Dendritic cell treated with granulocyte-macrophage colony-stimulating factor and Interleukin-4, amounts not matched to agents 40 ng/mL and 50 ng/mL, for 4 days (primary cell): ENCODE data around the gene DHRS3.

Source experiments
- H3K27ac Mint-ChIP-seq: one replicate; pipeline ENCODE4 v1.8.0; 2022; ENCODE audit warnings: mild to moderate bottlenecking, mixed read lengths
- H3K27me3 Mint-ChIP-seq: one replicate; pipeline ENCODE4 v1.8.0; 2022; ENCODE audit warnings: mild to moderate bottlenecking, mixed read lengths
- H3K36me3 Mint-ChIP-seq: one replicate; pipeline ENCODE4 v1.8.0; 2022; ENCODE audit warnings: low read depth, mixed read lengths
- H3K4me1 Mint-ChIP-seq: one replicate; pipeline ENCODE4 v1.8.0; 2022; ENCODE audit warnings: low read depth, mixed read lengths
- H3K4me3 Mint-ChIP-seq: one replicate; pipeline ENCODE4 v1.8.0; 2022; ENCODE audit warnings: mild to moderate bottlenecking, moderate library complexity, mixed read lengths
- H3K9me3 Mint-ChIP-seq: one replicate; pipeline ENCODE4 v1.8.0; 2022; ENCODE audit warnings: mixed read lengths
- intact Hi-C: fragments of 100-400 bp; cut with micrococcal nuclease; formaldehyde crosslinking; loops from one replicate; pipeline ENCODE4 v1.15.0; 2022

The DHRS3 gene

GRCh38 chr1:12629985-12630760 is 12.2 kb upstream of the DHRS3 start:
- Mint-ChIP-seq H3K9me3 (no peaks in the 10 kb centered on the region), H3K36me3 (no peaks in the 10 kb centered on the region), H3K4me1 (peaks cover 43% of the 10 kb centered on the region), H3K4me3 (no peak overlapping the region), H3K27me3 (peaks cover 5% of the 10 kb centered on the region), H3K27ac (no peak overlapping the region)
- intact Hi-C loops, result no loop called here

GRCh38 chr1:12629511-12629956 is 11.5 kb upstream of the DHRS3 start:
- Mint-ChIP-seq H3K36me3 (no peaks in the 10 kb centered on the region), H3K27ac (no peak overlapping the region), H3K4me1 (peaks cover 43% of the 10 kb centered on the region), H3K27me3 (peaks cover 5% of the 10 kb centered on the region), H3K9me3 (no peaks in the 10 kb centered on the region), H3K4me3 (no peak overlapping the region)
- intact Hi-C loops, result no loop called here

GRCh38 chr1:12627296-12627695 is 9.3 kb upstream of the DHRS3 start:
- Mint-ChIP-seq H3K9me3 (no peaks in the 10 kb centered on the region), H3K4me3 (no peak overlapping the region), H3K27me3 (peaks cover 5% of the 10 kb centered on the region), H3K27ac (no peak overlapping the region), H3K36me3 (no peaks in the 10 kb centered on the region), H3K4me1 (peaks cover 29% of the 10 kb centered on the region)
- intact Hi-C loops, result no loop called here

GRCh38 chr1:12626888-12627287 is 8.9 kb upstream of the DHRS3 start:
- Mint-ChIP-seq H3K36me3 (no peaks in the 10 kb centered on the region), H3K9me3 (no peaks in the 10 kb centered on the region), H3K27ac (no peak overlapping the region), H3K4me3 (no peak overlapping the region), H3K27me3 (peaks cover 8% of the 10 kb centered on the region), H3K4me1 (peaks cover 25% of the 10 kb centered on the region)
- intact Hi-C loops, result no loop called here

- H3K27ac Mint-ChIP-seq, result no peak overlapping the region
- H3K9me3 Mint-ChIP-seq, result no peaks in the 10 kb centered on the region
- H3K36me3 Mint-ChIP-seq, result no peaks in the 10 kb centered on the region
- peaks cover 10% of the 10 kb centered on the region for H3K4me1 Mint-ChIP-seq
- intact Hi-C loops, result no loop called here
- H3K4me3 Mint-ChIP-seq, result no peak overlapping the region
- peaks cover 19% of the 10 kb centered on the region for H3K27me3 Mint-ChIP-seq
These were observed 7.3 kb upstream of the DHRS3 start for GRCh38 chr1:12625276-12625675.

- Mint-ChIP-seq H3K27me3 (peaks cover 40% of the 10 kb centered on the region), H3K36me3 (no peaks in the 10 kb centered on the region), H3K4me1 (peaks cover 27% of the 10 kb centered on the region), H3K27ac (no peak overlapping the region), H3K9me3 (no peaks in the 10 kb centered on the region), H3K4me3 (no peak overlapping the region)
- intact Hi-C loops, result loop anchor here (5.0 kb wide), 1 partner anchor 70 kb away; no protein-coding TSS in a partner anchor
These were observed 4.5 kb upstream of the DHRS3 start for GRCh38 chr1:12622506-12622905.

- Mint-ChIP-seq H3K4me1 (peaks cover 34% of the 10 kb centered on the region), H3K27me3 (peaks cover 40% of the 10 kb centered on the region), H3K36me3 (no peaks in the 10 kb centered on the region), H3K9me3 (no peaks in the 10 kb centered on the region), H3K27ac (no peak overlapping the region), H3K4me3 (no peak overlapping the region)
- intact Hi-C loops, result loop anchor here (5.0 kb wide), 1 partner anchor 69 kb away; no protein-coding TSS in a partner anchor
These were observed 3.6 kb upstream of the DHRS3 start for GRCh38 chr1:12621346-12622335.

- Mint-ChIP-seq H3K4me1 (peaks cover 41% of the 10 kb centered on the region), H3K27me3 (peaks cover 42% of the 10 kb centered on the region), H3K9me3 (no peaks in the 10 kb centered on the region), H3K27ac (no peak overlapping the region), H3K36me3 (no peaks in the 10 kb centered on the region), H3K4me3 (no peak overlapping the region)
- intact Hi-C loops, result loop anchor here (5.0 kb wide), 1 partner anchor 69 kb away; no protein-coding TSS in a partner anchor
These were observed 2.9 kb upstream of the DHRS3 start for GRCh38 chr1:12620931-12621330.

- Mint-ChIP-seq H3K4me1 (peaks cover 45% of the 10 kb centered on the region), H3K27me3 (peaks cover 42% of the 10 kb centered on the region), H3K9me3 (no peaks in the 10 kb centered on the region), H3K4me3 (no peak overlapping the region), H3K36me3 (no peaks in the 10 kb centered on the region), H3K27ac (no peak overlapping the region)
- intact Hi-C loops, result loop anchor here (5.0 kb wide), 1 partner anchor 68 kb away; no protein-coding TSS in a partner anchor
These were observed 2.5 kb upstream of the DHRS3 start for GRCh38 chr1:12620488-12620865.

- Mint-ChIP-seq H3K4me1 (peaks cover 51% of the 10 kb centered on the region), H3K9me3 (no peaks in the 10 kb centered on the region), H3K4me3 (peak overlapping the region; percentile 20), H3K27ac (no peak overlapping the region), H3K36me3 (peaks cover 1% of the 10 kb centered on the region), H3K27me3 (peaks cover 42% of the 10 kb centered on the region)
- intact Hi-C loops, result loop anchor here (5.0 to 10.0 kb wide), 3 partner anchors 68 to 275 kb away; no protein-coding TSS in a partner anchor
These were observed 1.9 kb upstream of the DHRS3 start for GRCh38 chr1:12619792-12620487.

GRCh38 chr1:12618965-12619791 is 1.2 kb upstream of the DHRS3 start:
- peak overlapping the region; percentile 82 for H3K4me3 Mint-ChIP-seq
- H3K27me3 Mint-ChIP-seq, result peaks cover 41% of the 10 kb centered on the region
- intact Hi-C loops, result loop anchor here (10.0 kb wide), 2 partner anchors 214 to 274 kb away; no protein-coding TSS in a partner anchor
- peak overlapping the region; percentile 95 for H3K27ac Mint-ChIP-seq
- H3K36me3 Mint-ChIP-seq, result peaks cover 4% of the 10 kb centered on the region
- no peaks in the 10 kb centered on the region for H3K9me3 Mint-ChIP-seq
- peaks cover 58% of the 10 kb centered on the region for H3K4me1 Mint-ChIP-seq

GRCh38 chr1:12618661-12618964 is 603 bp upstream of the DHRS3 start:
- Mint-ChIP-seq H3K4me1 (peaks cover 64% of the 10 kb centered on the region), H3K27me3 (peaks cover 40% of the 10 kb centered on the region), H3K36me3 (peaks cover 4% of the 10 kb centered on the region), H3K9me3 (no peaks in the 10 kb centered on the region), H3K27ac (peak overlapping the region; percentile 95), H3K4me3 (peak overlapping the region; percentile 82)
- intact Hi-C loops, result loop anchor here (10.0 kb wide), 2 partner anchors 214 to 274 kb away; no protein-coding TSS in a partner anchor

GRCh38 chr1:12617511-12617900 is 504 bp downstream of the DHRS3 start:
- Mint-ChIP-seq H3K27ac (peak overlapping the region; percentile 95), H3K27me3 (peaks cover 46% of the 10 kb centered on the region), H3K4me3 (peak overlapping the region; percentile 82), H3K9me3 (no peaks in the 10 kb centered on the region), H3K36me3 (peaks cover 5% of the 10 kb centered on the region), H3K4me1 (peaks cover 73% of the 10 kb centered on the region)
- intact Hi-C loops, result loop anchor here (10.0 kb wide), 2 partner anchors 213 to 273 kb away; no protein-coding TSS in a partner anchor
